Measurements from ENCODE around the gene RAMACL. TPM values are rescaled to one million over a fixed set of nuclear protein-coding genes. Genes with fewer than 3 reads are reported as not detected.

The RAMACL gene
- total RNA-seq, 4 donors from 2014 or later = 0.93 to 2.1 (median 1.5) TPM

DNA sequence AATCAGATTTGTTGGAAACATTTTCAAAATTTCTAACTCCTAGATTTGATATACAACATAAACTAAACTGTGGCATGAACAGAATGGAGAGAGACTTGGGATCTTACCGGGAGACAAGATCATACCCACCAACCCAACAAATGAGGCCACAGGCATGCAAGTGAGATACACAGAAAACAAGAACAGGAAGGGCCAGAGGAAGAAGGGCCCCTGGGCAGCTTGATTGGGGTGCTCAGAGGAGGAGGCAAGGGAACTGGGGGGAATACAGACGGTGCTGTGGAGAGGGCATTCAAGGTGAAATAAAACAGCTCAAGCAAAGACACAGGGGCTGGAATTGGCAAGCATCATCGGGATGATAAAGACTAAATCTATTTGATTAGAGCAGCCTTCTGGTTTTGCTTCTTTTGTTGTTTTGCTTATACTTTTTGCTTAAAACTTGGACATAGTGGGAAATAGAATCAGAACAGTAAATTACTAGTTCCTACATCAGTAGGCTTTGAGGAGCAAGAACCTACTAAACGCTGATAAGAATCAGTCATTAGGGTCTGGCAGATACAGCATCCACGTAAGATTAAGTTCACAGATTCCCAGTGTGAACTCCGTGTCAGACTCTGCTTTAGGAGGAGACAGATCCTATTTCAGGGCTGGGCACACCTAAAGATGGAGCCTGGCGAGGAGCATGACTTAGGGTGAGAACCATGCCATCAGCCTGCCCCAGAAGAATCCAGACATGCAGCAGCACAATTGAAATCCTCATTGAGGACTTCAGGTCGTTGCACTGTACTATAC is 3.5 kb upstream of the RAMACL start:
- TF ChIP-seq POLR2A (IDR thresholded peaks at IDR 0.05) = no peak
- TF ChIP-seq, protein P1, sequence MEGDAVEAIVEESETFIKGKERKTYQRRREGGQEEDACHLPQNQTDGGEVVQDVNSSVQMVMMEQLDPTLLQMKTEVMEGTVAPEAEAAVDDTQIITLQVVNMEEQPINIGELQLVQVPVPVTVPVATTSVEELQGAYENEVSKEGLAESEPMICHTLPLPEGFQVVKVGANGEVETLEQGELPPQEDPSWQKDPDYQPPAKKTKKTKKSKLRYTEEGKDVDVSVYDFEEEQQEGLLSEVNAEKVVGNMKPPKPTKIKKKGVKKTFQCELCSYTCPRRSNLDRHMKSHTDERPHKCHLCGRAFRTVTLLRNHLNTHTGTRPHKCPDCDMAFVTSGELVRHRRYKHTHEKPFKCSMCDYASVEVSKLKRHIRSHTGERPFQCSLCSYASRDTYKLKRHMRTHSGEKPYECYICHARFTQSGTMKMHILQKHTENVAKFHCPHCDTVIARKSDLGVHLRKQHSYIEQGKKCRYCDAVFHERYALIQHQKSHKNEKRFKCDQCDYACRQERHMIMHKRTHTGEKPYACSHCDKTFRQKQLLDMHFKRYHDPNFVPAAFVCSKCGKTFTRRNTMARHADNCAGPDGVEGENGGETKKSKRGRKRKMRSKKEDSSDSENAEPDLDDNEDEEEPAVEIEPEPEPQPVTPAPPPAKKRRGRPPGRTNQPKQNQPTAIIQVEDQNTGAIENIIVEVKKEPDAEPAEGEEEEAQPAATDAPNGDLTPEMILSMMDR (IDR thresholded peaks at IDR 0.05) = no peak
- no peak overlapping the region for H3K4me3 ChIP-seq (ENCODE audit: low read depth, poor library complexity, severe bottlenecking)
- intact Hi-C loops (cut with DNase I; ENCODE audit: low total_unique reads) = no loop called here
- 64 to 81% methylated on average over 8 of the region's 8 CpGs for WGBS, 2 donors
- peak in 1 of 2 donors; percentile 60 for DNase-seq (ENCODE audit: low spot score in 2 of 2)

DNA sequence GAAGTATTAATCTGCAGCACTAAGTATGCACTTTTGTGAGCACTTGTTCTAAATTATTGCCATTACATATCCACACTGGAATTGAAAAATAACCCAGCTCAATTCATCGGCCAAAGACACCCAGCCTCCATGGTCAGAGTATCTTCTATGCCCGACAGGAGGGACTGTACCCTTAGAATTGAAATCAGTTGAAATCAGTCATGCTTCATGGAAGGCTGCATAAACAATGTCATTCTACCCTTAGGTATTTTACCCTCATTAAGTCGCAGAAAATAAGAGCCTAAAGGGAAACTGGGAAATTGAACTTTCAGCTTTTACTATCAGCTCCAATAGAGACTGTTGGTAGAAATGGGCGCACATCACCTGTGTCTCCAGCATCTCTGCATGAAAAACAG is 2.9 kb upstream of the RAMACL start:
- DNase-seq (ENCODE audit: low spot score in 2 of 2) = no peak
- TF ChIP-seq POLR2A (IDR thresholded peaks at IDR 0.05) = no peak
- TF ChIP-seq, protein P1 (IDR thresholded peaks at IDR 0.05) = no peak
- 76 to 81% methylated on average over 4 of the region's 4 CpGs for WGBS, 2 donors
- H3K4me3 ChIP-seq (ENCODE audit: low read depth, poor library complexity, severe bottlenecking) = no peak overlapping the region
- intact Hi-C loops (cut with DNase I; ENCODE audit: low total_unique reads) = no loop called here

DNA sequence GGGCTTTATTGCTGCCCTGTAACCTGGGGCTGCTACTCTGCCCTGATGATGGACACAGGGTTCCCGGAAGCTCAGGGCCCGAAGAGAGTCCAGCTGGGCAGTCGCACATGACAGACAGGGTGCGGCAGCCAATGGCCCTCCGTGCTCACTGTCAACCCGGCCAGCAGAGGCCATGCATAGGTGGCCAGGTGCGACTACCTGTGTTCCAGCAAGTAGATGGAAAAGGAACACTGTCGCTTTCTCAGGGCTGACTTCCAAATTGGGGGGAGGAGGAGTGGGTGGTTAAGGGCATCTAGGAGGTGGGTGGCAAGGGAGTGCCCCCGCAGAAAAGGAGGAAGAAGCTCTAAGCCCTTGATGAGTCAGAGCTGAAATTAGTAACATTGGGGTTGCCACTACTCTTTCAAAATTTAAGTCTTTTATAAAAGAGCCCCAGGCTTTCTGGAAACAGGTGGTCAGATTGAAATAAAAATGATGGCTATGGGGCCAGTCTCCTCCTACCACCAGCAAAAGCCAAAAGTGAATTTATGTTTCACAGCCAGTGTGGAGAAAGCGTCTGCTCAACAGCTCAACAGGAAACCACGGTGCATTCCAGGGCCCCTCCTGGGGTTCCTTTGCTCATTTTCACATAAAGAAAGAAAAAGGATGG is 2.3 kb upstream of the RAMACL start:
- H3K4me3 ChIP-seq (ENCODE audit: low read depth, poor library complexity, severe bottlenecking) = no peak overlapping the region
- peak in 1 of 2 donors; percentile 83 for DNase-seq (ENCODE audit: low spot score in 2 of 2)
- intact Hi-C loops (cut with DNase I; ENCODE audit: low total_unique reads) = no loop called here
- TF ChIP-seq, protein P1 (IDR thresholded peaks at IDR 0.05) = no peak
- no peak for TF ChIP-seq POLR2A (IDR thresholded peaks at IDR 0.05)
- WGBS, 2 donors = 67 to 72% methylated on average over 11 of the region's 11 CpGs

DNA sequence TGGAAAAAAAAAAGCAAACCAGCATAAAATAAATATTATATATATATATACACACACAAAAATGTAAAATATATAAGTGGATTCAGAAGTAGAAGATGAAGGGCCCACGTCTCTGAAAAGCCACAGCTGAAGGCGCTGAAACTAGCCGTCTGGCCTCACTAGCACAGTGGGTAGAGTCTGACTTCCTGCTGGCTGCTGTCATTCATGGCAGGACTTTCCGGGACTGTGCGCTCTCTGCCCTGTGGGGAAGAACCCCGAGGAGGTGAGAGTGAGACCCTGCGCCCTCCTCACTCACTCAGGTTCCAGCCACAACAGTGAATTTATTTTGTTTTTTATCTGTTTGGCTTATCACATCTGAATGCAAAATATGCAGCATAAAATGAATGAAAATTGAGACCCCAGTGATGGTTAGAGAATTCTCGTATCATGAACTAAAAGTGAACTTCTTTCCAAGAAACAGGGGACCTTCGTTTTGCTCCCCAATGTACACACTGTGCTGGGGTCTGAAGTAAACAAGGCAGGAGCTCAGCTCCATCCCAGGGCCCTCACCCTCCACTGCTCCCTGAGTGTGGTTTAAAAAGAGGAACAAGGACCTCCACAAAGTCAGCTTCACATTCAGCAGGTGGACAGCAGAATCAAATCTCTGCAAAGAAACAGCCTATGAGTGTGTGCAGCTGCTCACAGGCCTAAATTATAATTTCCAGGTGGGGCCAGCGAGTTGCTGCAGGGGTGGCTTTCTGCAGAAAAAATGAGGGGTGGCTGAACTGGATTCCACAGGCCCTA is 1.3 kb upstream of the RAMACL start:
- no peak for TF ChIP-seq POLR2A (IDR thresholded peaks at IDR 0.05)
- TF ChIP-seq, protein P1 (IDR thresholded peaks at IDR 0.05) = no peak
- no peak overlapping the region for H3K4me3 ChIP-seq (ENCODE audit: low read depth, poor library complexity, severe bottlenecking)
- DNase-seq (ENCODE audit: low spot score in 2 of 2) = peak in 1 of 2 donors; percentile 82
- WGBS, 2 donors = 76 to 80% methylated on average over 10 of the region's 10 CpGs
- intact Hi-C loops (cut with DNase I; ENCODE audit: low total_unique reads) = no loop called here

DNA sequence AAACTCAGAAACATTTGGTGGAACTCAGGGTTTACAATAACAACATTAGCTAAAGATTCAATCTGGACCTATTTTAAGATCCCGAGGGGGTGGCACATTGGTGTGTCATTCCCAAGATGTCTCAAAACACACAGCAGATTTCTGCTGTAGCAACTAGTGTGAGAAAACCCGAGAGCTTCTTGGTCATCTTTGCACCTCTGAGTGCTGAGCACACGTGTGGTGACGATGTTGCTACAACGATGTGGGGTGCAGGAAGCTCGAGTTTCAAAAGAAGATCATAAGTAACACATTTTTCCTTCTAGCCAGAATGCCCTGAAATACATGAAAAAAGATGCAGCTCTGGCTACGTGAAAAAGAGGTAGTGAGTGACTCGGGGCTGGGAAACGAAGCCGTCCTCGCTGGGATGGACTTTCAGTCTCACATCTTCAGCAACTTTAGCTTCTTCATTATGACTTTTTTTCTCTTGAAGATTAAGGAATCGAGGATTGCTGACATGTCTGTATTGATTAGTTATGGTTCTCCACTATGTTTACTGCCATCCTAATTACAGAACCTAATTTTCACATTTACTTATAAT is 1.5 kb downstream of the RAMACL start:
- intact Hi-C loops (cut with DNase I; ENCODE audit: low total_unique reads) = no loop called here
- 71 to 77% methylated on average over 12 of the region's 12 CpGs for WGBS, 2 donors

More for the DNA sequence above, 1.5 kb downstream of the RAMACL start:
- peak in 1 of 2 donors; percentile 61 for DNase-seq (ENCODE audit: low spot score in 2 of 2)
- no peak overlapping the region for H3K4me3 ChIP-seq (ENCODE audit: low read depth, poor library complexity, severe bottlenecking)
- TF ChIP-seq POLR2A (IDR thresholded peaks at IDR 0.05) = no peak
- TF ChIP-seq, protein P1 (IDR thresholded peaks at IDR 0.05) = no peak
